Epidermal melanocyte (primary cell): ENCODE data around the gene POLD3.
"Not testable (repeated sequence)": the region's sequence is repeated elsewhere in the genome, so short reads cannot be mapped to it uniquely, and the experiment has no call there.

Source experiments
- DNase-seq: peaks from one replicate; pipeline ENCODE4 v3.0.0; 2011; ENCODE audit warnings: low spot score; ENCODE audit not compliant: insufficient read length

POLD3 gene

DNA sequence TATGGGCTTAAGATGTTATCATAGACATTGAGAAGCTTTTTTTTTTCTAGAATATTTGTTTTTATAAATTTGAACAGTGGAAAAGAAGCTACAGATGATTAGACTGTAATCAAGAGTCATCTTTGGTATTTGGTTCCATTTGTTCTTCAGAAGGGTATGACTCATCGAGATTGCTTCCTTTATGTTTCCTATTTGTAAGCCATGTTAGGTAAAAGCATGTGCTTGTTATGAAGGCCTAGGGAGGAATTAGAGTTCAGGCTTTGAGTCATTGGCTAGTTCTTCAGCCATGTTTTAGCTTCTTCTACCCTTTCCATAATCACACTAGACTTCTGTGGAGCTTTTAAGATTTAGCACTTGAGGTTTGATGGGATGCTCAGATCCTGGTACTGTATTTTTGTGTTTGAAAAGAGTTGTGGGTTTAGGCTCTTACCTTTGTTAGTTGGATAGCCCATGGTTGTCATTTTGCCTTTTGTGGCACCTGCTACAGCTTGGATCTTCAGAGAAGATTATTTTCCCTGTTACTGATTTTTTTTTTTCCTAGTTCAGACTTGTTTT, 44.3 kb downstream of the POLD3 start:
- no peak for DNase-seq

DNA sequence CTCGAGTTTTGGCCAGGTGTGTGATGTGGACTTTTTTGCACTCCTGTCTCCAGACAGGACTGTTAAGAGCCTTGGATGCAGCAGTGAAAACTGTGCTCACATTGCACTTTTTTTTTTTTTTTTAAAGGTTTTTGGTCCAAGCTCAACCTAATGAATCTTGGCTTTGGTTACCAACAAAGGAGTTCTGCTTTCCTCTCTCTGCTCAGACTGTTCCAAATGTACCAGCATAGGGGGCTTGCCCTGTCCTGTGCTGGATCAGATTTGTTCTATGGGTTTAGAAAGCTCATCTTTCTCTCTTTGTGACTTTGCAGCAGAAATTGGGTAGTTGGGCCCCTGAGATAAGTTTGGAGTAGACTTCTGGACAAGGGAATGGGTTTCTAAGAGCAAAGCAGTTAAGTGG, 45.3 kb downstream of the POLD3 start:
- DNase-seq: no peak

DNA sequence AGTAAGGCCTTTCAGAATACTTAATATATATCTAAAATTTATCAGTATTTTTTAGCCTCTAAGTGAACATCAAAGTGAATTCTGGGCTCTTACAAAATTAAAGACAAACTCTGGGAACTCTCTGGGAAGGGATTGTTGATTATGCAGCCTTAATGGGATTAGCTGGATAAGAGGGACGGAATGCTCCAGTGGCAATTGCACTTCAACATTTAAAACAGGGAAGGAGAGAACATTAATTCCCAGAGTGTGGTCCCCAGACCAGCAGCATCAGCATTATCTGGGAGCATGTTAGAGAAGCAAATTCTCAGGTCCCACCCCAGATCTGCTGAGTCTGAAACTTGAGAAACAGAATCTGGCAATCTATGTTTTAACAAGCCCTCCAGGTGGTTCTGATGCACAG, 46.5 kb downstream of the POLD3 start:
- no peak for DNase-seq

DNA sequence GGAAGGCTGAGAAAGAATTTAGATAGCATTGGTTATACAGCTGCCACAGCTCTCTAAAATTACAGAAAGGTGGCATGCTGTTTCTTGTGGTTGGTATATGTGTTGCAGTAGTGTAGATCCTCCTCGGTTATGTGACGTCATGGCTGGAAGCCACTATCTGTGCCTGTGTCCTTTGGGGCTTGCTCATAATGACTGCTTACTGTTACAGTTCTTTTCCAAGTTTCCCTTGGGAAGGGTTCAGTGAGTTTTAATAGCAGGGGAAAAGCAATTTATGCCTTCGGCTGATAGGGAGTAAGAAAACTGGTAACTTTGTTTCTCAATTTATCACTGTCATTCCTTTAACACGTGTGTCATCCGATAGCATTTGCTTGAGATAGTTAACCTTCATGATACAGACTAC, 47.2 kb downstream of the POLD3 start:
- DNase-seq: no peak

DNA sequence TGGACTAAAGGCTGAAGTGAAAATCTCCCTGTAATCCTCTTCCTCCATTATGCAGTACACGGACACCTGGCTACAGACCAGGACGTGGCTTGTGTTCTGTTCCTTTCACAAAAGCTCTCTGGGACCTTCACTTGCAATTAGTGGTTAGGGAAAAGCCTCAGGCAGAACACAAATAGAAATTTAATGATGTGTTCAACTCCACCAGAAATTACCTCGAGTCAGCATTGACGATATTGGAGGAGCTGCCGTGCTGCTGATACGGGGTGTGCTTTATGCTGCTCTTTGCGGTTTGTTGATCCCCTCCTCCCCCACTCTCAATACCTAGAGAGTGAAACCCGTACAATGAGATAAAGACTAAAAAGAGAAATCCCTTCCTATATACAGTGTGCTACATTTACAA, 48.9 kb downstream of the POLD3 start:
- DNase-seq: no peak

DNA sequence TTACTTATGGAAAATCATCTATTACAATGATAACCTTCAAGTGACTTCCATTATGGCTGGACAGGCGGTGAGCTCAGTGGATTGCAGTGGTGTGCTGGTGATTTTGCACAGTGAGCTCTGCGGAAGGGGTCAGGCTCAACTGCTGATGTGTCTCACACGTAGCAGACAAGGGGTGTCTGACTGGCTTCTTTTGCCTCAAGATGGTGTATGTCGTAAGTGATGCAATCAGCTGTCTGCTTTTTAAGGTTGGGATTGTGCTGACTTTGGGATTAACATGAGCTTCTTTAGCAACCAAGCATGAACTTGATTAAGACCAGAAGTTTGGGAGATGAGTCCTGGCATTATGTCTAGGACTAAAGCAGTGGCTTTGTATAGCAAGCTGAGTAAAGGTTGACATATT, 49.5 kb downstream of the POLD3 start:
- no peak for DNase-seq

DNA sequence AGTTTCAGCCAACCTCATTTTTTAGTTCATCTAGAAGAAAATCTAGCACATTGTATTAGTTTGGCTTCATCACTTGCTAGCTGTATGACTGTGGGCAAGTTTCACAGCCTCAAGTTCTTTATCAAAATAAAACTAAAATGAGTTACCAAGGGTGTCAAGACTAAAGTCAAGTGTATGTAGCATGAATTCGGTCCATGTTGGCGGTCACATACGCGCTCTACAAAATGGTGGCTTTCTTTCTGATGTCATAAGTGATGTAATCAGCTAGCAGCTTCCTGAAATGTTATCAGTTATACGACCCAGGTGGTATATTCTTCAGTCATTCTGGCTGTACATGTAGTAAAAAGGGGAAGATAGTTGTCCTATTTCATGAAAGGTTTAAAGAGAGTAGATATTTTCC, 50.5 kb downstream of the POLD3 start:
- no peak for DNase-seq

DNA sequence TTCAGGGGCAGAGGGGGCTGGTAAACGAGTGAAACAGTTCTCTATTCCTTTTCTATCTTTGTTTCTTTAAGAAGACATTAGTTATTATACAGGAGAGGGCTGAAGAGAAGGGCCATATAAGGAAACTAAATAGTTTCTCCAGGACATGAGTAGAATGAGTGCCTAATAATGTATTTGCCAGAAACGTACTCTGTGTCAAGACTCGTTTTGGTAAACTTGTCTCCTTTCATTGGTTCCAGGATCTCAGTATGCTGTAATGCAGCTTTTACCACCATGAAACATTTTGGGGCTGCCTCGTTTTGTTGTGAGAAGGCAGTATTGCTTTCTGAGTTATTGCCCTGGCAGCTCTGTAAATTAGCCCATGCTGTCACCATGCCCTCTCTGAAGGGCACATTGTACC, 51.7 kb downstream of the POLD3 start:
- no peak for DNase-seq

DNA sequence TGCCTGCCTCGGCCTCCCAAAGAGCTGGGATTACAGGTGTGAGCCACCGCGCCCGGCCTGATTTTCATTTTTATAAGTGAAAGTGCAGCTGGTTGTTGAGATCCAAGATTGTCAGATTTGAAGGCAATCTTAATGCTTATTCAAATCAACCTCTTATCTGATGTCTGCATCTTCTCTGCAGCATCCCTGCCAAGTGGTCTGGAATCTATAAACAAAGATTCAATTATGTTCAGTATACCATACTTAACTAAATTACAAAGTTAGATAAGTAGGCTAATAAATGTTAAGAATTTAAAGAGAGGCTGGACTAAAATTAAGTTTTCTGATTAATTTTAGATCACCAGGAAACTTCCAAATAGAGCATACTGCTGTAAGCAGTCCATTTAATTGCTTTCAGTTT, 53.8 kb downstream of the POLD3 start:
- DNase-seq: no peak

DNA sequence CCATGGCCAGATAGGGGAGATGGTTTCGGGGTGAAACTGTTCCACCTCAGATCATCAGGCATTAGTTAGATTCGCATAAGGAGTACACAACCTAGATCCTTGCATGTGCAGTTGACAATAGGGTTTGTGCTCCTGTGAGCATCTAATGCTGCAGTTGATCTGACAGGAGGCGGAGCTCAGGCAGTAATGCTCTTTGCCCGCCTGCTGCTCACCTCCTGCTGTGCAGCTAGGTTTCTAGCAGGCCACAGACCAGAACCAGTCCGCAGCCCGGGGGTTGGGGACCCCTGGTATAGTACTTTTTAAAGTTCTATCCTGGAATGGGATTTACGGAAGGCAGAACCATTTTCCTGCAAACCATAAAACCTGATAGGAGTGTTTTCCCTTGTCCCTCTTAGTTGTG, 54.6 kb downstream of the POLD3 start:
- DNase-seq: no peak

DNA sequence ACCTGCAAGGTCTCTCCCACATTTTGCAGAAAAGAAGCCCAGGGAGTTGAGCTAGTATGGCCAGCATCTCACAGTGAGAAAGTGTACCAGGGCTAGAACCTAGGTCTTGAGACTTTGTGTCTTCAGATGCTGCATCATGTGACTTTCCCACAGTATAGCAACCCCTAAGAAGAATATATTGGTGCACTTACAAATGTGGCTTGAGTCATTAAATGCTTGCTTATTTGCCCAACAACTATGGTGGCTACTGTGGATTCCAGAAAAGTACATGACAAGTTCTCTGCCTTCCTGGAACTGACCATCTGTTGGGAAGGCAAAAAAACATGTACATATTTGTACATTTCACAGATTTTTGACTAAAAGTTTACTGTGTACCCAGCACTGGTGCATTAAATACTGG, 55.0 kb downstream of the POLD3 start:
- DNase-seq: no peak

DNA sequence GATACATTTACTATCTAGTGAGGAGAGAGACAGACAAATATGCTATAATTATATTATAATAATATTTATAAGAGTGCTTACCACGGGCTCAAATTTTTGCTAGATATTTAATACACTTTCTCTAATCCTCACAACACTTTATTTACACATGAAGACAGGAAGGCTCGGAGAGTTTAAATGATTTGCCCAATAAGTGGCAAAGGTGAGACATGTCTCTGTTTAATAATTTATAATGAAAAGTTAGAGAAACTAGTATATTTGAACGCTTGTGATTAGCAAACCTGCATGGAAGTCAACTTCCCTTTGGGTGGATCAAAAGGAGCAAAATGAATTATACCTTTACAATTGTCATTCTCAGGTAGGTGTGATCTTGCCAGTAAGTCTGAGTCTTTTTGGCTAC, 55.4 kb downstream of the POLD3 start:
- no peak for DNase-seq

DNA sequence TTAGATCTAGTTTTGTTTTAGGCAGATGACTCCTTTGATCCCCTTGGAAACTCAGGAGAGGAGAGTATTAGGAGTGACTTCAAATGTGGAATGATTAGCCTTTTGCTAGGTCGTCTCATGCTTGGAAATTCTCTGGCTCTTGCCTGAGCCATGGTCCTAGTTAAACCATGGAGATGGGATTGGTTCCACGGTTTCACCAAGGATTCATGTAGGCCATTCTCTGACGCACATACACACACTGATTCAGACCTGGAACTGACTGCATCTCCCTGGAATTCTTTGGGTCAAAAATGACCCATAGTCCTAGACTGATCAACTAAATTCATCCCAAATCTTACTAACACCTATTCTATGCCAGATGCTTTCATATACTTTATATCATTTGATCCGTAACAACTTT, 56.5 kb downstream of the POLD3 start:
- no peak for DNase-seq

DNA sequence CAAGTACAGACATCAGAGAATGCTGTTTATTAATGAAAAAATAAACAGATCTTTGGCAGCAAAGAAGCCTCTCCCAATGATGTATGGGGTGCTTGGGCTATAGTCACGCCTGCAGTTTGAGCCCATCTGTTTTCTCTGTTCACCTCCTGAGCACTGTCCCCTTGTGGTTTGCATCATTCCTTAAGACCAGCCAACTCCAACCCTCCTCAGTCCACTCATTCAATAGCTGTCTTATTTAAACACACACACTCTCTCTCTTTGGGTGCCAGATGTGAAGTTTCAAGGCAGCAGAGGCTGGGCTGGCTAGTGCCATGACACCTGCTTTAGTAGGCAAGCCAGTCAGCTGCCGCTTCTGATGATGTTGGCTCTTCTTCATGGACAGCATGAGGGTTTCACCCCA, 58.1 kb downstream of the POLD3 start:
- no peak for DNase-seq

DNA sequence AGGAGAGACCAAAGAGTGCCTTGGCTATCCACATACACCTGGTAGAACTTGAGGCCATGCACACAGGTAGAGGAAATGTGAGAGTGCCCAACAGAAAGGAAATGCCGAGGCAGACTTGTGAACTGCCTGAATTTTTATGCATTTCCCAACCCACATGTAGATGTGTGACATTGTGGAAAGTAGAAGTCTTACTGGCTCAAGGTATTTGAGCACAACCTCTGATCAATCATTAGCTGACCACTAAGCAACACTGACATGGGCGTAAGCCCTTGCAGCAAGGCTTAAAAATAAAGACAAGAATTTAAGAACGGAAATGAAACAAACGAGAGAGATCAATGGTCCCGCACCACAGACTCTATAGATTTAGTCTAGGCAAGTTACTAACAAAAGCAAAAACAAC, 62.6 kb downstream of the POLD3 start:
- no peak for DNase-seq

DNA sequence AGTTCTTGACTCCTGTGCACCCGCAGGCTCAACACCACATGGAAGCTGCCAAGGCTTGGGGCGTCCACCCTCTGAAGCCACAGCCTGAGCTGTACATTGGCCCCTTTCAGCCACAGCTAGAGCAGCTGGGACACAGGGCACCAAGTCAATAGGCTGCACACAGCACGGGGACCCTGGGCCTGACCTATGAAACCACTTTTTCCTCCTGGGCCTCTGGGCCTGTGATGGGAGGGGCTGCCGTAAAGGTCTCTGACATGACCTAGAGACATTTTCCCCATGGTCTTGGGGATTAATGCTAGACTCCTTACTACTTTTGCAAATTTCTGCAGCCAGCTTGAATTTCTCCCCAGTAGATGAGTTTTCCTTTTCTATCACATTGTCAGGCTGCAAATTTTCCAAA, 66.7 kb downstream of the POLD3 start:
- DNase-seq: not testable (repeated sequence)

DNA sequence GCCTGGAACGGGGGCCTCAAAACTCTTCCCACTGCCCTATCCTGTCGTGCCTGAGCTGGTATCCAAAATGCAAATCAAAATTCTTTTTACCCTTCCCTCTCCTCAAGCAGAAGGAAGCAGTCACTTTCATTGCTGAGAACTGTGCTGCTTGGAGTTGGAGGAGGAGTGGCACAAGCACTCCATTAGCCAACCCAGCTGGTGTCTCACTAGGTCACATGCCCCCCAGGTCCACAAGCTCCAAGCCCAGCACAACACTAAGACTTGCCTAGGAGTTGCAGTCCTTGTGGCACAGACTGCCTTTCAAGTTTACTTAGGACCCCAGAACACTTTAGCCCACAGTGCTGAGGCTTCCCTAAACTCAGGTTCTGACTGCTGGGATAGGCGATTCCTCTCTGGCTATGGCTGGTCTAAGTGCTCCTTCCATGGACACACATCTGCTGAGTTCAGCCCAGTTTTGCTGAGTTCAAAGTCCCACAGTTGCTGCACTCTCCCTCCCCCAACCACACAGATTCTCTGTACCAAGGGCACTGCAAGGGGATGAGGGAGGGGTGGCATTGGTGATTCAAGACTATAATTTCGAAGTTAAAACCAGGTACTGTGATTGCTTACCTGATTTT, 70.2 kb downstream of the POLD3 start:
- no peak for DNase-seq

DNA sequence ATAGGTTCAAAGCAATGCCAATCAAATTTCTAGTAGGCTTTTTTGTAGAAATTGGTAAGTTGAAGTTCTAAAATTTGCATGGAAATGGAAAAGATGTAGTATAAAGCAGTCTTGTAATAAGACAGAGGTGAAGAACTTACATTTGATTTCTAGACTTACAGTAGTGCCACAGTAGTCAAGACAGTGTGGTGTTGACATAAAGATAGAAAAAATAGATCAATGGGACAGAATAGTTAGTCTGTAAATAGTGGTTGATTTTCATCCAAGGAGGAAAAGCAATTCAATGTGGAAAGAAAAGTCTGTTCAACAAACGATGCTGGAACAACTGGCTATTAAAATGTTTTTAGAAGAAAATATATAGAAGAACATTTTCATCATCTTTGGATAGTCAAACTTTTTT, 70.9 kb downstream of the POLD3 start:
- no peak for DNase-seq

DNA sequence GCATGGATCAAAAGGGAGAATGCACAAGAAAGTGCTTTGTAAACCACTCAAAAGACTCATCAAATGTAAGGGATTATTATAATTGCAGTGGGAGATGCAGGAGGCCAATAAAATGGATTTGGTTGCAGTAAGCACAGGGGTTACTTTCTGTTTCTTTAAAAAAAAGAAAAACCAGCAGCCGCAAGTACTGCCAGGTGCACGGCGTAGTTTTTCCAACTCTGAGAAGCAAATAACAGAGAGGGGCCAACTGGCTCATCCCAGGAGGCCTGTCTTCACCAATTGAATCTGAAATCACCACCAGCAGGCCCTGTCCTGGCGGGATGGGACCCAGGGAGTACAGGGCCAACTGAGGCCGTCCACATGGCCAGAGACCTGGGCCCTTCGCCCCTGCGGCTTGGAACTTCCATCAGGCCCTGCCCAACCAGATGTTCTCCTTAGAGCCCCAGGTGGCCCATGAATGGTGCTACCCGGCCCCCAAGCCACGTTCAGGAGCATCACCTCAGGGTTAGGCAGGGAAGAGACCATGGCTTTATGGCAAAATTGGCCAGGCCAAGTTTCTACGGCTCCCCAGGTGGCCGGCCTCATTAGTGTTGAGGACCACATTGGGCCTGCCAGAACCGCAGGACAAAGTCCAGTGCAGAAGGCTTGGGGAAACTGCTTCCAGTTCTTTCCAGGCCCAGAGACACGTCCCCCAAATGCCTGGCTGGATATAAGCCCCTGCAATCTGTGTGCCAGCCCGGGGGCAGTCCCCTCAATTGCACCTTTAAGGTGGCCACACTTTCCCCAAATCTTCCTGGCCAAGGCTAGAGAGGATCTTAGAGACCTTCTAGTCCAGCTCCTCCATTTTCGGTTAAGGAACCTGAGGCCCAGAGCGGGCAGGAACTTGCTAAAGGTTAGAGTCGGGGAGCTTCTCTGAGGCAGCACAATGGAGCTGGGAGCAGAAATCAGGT, 77.1 kb downstream of the POLD3 start:
- no peak for DNase-seq

DNA sequence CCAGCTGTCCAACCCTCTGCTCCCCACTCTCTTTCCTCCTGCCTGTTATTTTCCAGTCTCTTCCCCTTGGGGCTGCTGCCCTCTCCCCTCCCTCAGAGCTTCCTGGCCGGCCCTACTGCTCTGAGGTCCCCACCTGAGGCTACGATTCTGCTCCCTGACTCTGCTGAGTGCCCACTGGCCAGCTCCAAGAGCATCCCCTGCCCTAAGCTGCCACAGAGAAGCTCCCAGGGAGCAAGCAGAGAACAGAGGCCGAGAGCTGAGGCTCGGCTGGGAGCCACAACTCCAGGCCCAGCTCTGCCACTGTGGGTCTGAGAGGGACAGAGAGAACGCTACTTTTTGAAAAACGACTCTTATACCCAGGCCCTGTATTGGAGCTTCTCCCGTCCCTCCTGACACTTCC, 77.8 kb downstream of the POLD3 start:
- no peak for DNase-seq

DNA sequence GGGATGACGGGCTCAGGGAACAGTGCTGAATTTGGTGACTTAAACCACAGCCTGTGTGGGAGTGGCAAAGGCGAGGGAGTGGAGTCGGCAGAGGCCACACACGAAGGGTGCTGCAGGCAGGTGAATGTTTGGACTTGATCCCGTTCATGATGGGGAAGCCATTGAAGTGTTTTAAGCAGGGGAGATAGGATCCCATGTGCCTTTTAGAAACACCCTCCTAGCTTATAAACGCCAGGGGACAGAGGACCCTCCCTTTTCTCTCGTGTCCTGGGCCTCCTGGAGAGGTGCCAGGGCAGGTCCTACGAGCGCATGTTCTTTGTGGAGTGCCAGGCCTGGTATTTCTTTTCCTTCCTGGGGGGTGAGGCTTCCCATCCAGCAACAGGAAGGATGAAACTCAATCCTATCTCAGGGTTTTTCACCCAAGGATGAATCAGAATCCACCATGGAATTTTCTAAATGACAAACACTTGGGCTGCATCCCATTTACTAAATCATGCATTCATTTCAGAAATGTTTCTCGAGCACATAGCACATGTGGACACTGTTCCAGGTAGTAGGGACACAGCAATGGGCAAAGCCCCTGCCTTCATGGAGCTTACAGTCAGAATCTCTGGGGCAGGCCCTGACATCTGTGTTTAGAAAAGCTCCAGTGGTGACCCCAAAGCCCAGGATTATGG, 79.3 kb downstream of the POLD3 start:
- DNase-seq: no peak

DNA sequence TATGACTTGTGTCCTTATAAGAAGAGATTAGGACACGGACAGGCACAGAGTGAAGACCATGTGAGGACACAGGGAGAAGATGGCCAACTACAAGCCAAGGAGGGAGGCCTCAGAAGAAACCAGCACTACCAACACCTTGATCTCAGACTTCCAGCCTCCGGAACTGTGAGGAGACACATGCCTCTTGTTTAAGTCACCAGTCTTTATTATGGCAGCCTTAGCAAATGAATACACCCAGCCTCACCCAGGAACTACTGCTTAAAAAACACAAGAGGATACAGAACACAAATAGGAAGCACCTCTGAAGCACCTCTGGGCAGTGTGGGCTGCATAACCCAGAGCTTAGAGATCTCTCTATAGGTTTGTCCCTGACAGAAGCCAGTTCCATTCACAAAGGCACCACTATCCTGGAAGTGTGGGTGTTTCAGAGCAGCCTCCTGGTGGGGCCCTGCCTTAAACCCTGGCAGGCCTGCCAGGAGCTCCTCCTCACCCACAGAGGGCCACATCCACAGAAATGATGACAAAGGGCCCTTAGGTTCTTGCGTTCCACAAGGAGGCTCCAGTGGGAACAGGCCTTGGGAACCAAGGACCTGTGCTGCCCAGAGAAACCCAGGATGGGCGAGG, 80.1 kb downstream of the POLD3 start:
- DNase-seq: no peak
